Measurements from ENCODE around the gene RGS11. TPM values are rescaled to one million over a fixed set of nuclear protein-coding genes. Genes with fewer than 3 reads are reported as not detected.
"Not testable (repeated sequence)": the region's sequence is repeated elsewhere in the genome, so short reads cannot be mapped to it uniquely, and the experiment has no call there.

RGS11 gene
- polyA plus RNA-seq, 1 donor (not counting 4 experiments of a cell fraction or from before 2014, with no cell fraction given): not detected

- no peak for FAIRE-seq
- H3K27ac ChIP-seq (ENCODE audit: control insufficient read depth, insufficient read depth, low read length): peak within 1 kb of the TSS; percentile 98
- peaks cover 0 to 1% of the 10 kb centered on the region in 2 experiments for H3K36me3 ChIP-seq (ENCODE audit: control insufficient read depth in 2 of 2, extremely low read depth in 1 of 2, insufficient read depth in 2 of 2, low read length in 2 of 2)
- dilution Hi-C loops (cut with MboI; ENCODE audit: extremely low pct_ligation_motif_present, low sequenced_read_pairs): no loop called here
- no peak for DNase-seq (ENCODE audit: low read depth, low spot score)
- H3K79me2 ChIP-seq (ENCODE audit: control insufficient read depth, insufficient read depth, low read length): no peaks in the 10 kb centered on the region
- peak within 1 kb of the TSS; percentile 97 for H3K9ac ChIP-seq (ENCODE audit: control insufficient read depth, extremely low read depth, insufficient read depth, low read length)
- no peaks in the 10 kb centered on the region for H3K9me3 ChIP-seq (ENCODE audit: control insufficient read depth, low read depth, low read length)
- no peaks in the 10 kb centered on the region for H3K27me3 ChIP-seq (ENCODE audit: control insufficient read depth, extremely low read depth, insufficient read depth, low read length)
- peak within 1 kb of the TSS; percentile 97 for H2AFZ ChIP-seq (ENCODE audit: control insufficient read depth, low read length)
- no peaks in the 10 kb centered on the region for H3K9me1 ChIP-seq (ENCODE audit: control insufficient read depth, extremely low read depth, insufficient read depth, low read length)
- peak within 1 kb of the TSS; percentile 84 for H3K4me2 ChIP-seq (ENCODE audit: control insufficient read depth, extremely low read depth, insufficient read depth, low read depth, low read length)
- peak within 1 kb of the TSS; percentile 86 to 95 (median 95) for H3K4me3 ChIP-seq (ENCODE audit: control insufficient read depth in 2 of 3, extremely low read depth in 1 of 3, insufficient read depth in 2 of 3, low read depth in 1 of 3, low read length in 3 of 3)
- peaks cover 2% of the 10 kb centered on the region for H3K4me1 ChIP-seq (ENCODE audit: control insufficient read depth, extremely low read depth, insufficient read depth, low read length)
- TF ChIP-seq EZH2 (IDR thresholded peaks at IDR 0.05; ENCODE audit: low read length): no peak
- peak; percentile 35 to 40 (median 36) for TF ChIP-seq CTCF (optimal IDR thresholded peaks at IDR 0.05 in 1 of 3, IDR thresholded peaks at IDR 0.05 in 1 of 3, conservative IDR thresholded peaks at IDR 0.05 in 1 of 3; ENCODE audit: extremely low read depth in 1 of 3, insufficient read depth in 2 of 3, low read length in 3 of 3)
- no peaks in the 10 kb centered on the region for H4K20me1 ChIP-seq (ENCODE audit: control insufficient read depth, extremely low read depth, insufficient read depth, low read length)
Measured at GRCh38 chr16:234468-235305, 41.1 kb downstream of the RGS11 start, which contains the start of gene FAM234A. TSS of gene FAM234A (plus strand) at chr16:234821. CDS start at chr16:254414, 19,593 bp downstream.

GRCh38 chr16:230949-231348, 44.8 kb downstream of the RGS11 start:
- no peak overlapping the region for H3K4me2 ChIP-seq (ENCODE audit: control insufficient read depth, extremely low read depth, insufficient read depth, low read depth, low read length)
- H4K20me1 ChIP-seq (ENCODE audit: control insufficient read depth, extremely low read depth, insufficient read depth, low read length): peaks cover 12% of the 10 kb centered on the region
- TF ChIP-seq CTCF (optimal IDR thresholded peaks at IDR 0.05 in 1 of 3, IDR thresholded peaks at IDR 0.05 in 1 of 3, conservative IDR thresholded peaks at IDR 0.05 in 1 of 3; ENCODE audit: extremely low read depth in 1 of 3, insufficient read depth in 2 of 3, low read length in 3 of 3) (no peak), EZH2 (IDR thresholded peaks at IDR 0.05; ENCODE audit: low read length) (no peak)
- no peak overlapping the region for H3K9ac ChIP-seq (ENCODE audit: control insufficient read depth, extremely low read depth, insufficient read depth, low read length)
- H3K9me1 ChIP-seq (ENCODE audit: control insufficient read depth, extremely low read depth, insufficient read depth, low read length): no peaks in the 10 kb centered on the region
- H3K79me2 ChIP-seq (ENCODE audit: control insufficient read depth, insufficient read depth, low read length): peaks cover 33% of the 10 kb centered on the region
- no peaks in the 10 kb centered on the region for H3K27me3 ChIP-seq (ENCODE audit: control insufficient read depth, extremely low read depth, insufficient read depth, low read length)
- no peak overlapping the region for H2AFZ ChIP-seq (ENCODE audit: control insufficient read depth, low read length)
- H3K27ac ChIP-seq (ENCODE audit: control insufficient read depth, insufficient read depth, low read length): no peak overlapping the region
- DNase-seq (ENCODE audit: low read depth, low spot score) (no peak), FAIRE-seq (no peak)
- no peaks in the 10 kb centered on the region for H3K9me3 ChIP-seq (ENCODE audit: control insufficient read depth, low read depth, low read length)
- H3K4me1 ChIP-seq (ENCODE audit: control insufficient read depth, extremely low read depth, insufficient read depth, low read length): peaks cover 13% of the 10 kb centered on the region
- dilution Hi-C loops (cut with MboI; ENCODE audit: extremely low pct_ligation_motif_present, low sequenced_read_pairs): no loop called here
- H3K36me3 ChIP-seq (ENCODE audit: control insufficient read depth in 2 of 2, extremely low read depth in 1 of 2, insufficient read depth in 2 of 2, low read length in 2 of 2): peaks cover 7 to 9% of the 10 kb centered on the region in 2 experiments
- no peak overlapping the region for H3K4me3 ChIP-seq (ENCODE audit: control insufficient read depth in 2 of 3, extremely low read depth in 1 of 3, insufficient read depth in 2 of 3, low read depth in 1 of 3, low read length in 3 of 3)

GRCh38 chr16:230351-230750, 45.4 kb downstream of the RGS11 start:
- dilution Hi-C loops (cut with MboI; ENCODE audit: extremely low pct_ligation_motif_present, low sequenced_read_pairs); H3K9me3 ChIP-seq (ENCODE audit: control insufficient read depth, low read depth, low read length); H2AFZ ChIP-seq (ENCODE audit: control insufficient read depth, low read length); H3K27ac ChIP-seq (ENCODE audit: control insufficient read depth, insufficient read depth, low read length); H3K9me1 ChIP-seq (ENCODE audit: control insufficient read depth, extremely low read depth, insufficient read depth, low read length); H3K27me3 ChIP-seq (ENCODE audit: control insufficient read depth, extremely low read depth, insufficient read depth, low read length); FAIRE-seq; H3K4me3 ChIP-seq (ENCODE audit: control insufficient read depth in 2 of 3, extremely low read depth in 1 of 3, insufficient read depth in 2 of 3, low read depth in 1 of 3, low read length in 3 of 3); DNase-seq (ENCODE audit: low read depth, low spot score); H3K4me2 ChIP-seq (ENCODE audit: control insufficient read depth, extremely low read depth, insufficient read depth, low read depth, low read length); H3K9ac ChIP-seq (ENCODE audit: control insufficient read depth, extremely low read depth, insufficient read depth, low read length): not testable (repeated sequence)
- Histone ChIP-seq H3K79me2 (ENCODE audit: control insufficient read depth, insufficient read depth, low read length) (peaks cover 35% of the 10 kb centered on the region), H4K20me1 (ENCODE audit: control insufficient read depth, extremely low read depth, insufficient read depth, low read length) (peaks cover 12% of the 10 kb centered on the region), H3K36me3 (ENCODE audit: control insufficient read depth in 2 of 2, extremely low read depth in 1 of 2, insufficient read depth in 2 of 2, low read length in 2 of 2) (peaks cover 10 to 12% of the 10 kb centered on the region in 2 experiments), H3K4me1 (ENCODE audit: control insufficient read depth, extremely low read depth, insufficient read depth, low read length) (peaks cover 13% of the 10 kb centered on the region)
